Measurements from ENCODE around the gene TBC1D22A.

DNA sequence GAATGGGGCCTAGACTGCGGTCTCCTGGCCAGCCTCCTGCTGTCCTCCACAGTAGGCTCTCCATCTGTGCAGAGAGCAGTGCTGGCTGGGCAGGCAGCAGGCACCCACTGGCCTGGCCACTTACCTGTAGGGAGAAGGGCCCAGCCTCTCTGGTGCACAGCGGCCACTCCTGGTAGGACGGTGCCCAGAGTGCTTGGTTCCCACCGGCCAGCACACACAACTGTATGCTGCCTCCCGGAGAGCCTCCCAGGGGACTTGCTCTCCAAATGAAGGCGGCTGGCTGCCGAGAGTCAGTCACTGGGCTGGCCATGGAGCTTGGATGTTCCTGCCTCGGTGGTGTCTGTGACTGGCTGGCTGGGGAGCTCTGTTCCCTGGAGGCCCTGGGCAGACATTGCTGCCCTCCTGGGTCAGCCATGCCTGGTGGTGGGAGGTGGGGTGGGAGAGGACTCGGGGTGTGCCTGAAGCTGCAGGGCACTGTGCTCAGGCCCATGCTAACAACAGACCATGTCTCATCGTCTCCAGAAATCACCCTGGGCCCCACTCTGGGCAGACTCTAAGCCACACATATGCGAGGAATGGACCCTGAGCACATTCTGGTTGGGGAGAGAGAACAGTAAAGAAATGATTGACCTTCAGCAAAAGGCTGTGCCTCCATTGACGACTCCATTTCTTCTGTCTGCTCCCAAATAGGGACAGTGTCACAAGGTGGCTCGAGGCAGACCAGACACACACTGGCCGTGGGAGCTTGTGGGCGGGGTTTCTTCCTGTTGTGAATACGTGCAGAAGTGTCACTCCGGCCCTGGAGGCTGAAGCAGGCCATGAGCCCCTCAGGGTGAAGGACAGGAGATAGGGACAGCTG is 350.8 kb downstream of the TBC1D22A start:
- TF ChIP-seq, protein P1, sequence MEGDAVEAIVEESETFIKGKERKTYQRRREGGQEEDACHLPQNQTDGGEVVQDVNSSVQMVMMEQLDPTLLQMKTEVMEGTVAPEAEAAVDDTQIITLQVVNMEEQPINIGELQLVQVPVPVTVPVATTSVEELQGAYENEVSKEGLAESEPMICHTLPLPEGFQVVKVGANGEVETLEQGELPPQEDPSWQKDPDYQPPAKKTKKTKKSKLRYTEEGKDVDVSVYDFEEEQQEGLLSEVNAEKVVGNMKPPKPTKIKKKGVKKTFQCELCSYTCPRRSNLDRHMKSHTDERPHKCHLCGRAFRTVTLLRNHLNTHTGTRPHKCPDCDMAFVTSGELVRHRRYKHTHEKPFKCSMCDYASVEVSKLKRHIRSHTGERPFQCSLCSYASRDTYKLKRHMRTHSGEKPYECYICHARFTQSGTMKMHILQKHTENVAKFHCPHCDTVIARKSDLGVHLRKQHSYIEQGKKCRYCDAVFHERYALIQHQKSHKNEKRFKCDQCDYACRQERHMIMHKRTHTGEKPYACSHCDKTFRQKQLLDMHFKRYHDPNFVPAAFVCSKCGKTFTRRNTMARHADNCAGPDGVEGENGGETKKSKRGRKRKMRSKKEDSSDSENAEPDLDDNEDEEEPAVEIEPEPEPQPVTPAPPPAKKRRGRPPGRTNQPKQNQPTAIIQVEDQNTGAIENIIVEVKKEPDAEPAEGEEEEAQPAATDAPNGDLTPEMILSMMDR (IDR thresholded peaks at IDR 0.05) = no peak
- TF ChIP-seq EZH2 (IDR thresholded peaks at IDR 0.05) = no peak
- TF ChIP-seq EZH2phosphoT487 (IDR thresholded peaks at IDR 0.05) = no peak

Measured in neural progenitor cell (in vitro differentiated cells).